DOHH2 (cell line): ENCODE results near the gene PLA2G4A.

ENCODE experiments used
- H3F3A ChIP-seq: fragments of 200-600 bp; sonication (generic), shearing (Covaris generic); 2 replicates; pipeline ENCODE4 v1.6.0; 2016; ENCODE audit warnings: antibody characterized with exemption, mild to moderate bottlenecking; ENCODE audit not compliant: control insufficient read depth, insufficient read depth
- H3K27ac ChIP-seq: fragments of 200-600 bp; sonication (generic); 2 replicates; pipeline ENCODE4 v1.5.1; 2014; ENCODE audit warnings: low read depth, mild to moderate bottlenecking, low read length, moderate library complexity
- H3K27me3 ChIP-seq: fragments of 200-600 bp; sonication (generic); 2 replicates; pipeline ENCODE4 v1.6.1; 2014; ENCODE audit warnings: mild to moderate bottlenecking, low read length, mixed read lengths; ENCODE audit not compliant: control insufficient read depth
- H3K36me3 ChIP-seq: fragments of 200-600 bp; sonication (generic); 2 replicates; pipeline ENCODE4 v1.6.1; 2014; ENCODE audit warnings: mild to moderate bottlenecking, low read length, moderate library complexity, mixed read lengths; ENCODE audit not compliant: control insufficient read depth
- H3K4me1 ChIP-seq: fragments of 200-600 bp; sonication (generic); 2 replicates; pipeline ENCODE4 v1.6.1; 2014; ENCODE audit warnings: mild to moderate bottlenecking, low read length, mixed read lengths; ENCODE audit not compliant: control insufficient read depth
- H3K4me2 ChIP-seq: fragments of 200-600 bp; sonication (generic); 2 replicates; pipeline ENCODE4 v1.6.0; 2014; ENCODE audit warnings: mild to moderate bottlenecking, low read length, moderate library complexity
- H3K4me3 ChIP-seq: fragments of 200-600 bp; sonication (generic); 2 replicates; pipeline ENCODE4 v1.5.1; 2014; ENCODE audit warnings: mild to moderate bottlenecking, low read length, mixed read lengths
- H3K79me2 ChIP-seq: fragments of 200-600 bp; sonication (generic); 2 replicates; pipeline ENCODE4 v1.6.1; 2014; ENCODE audit warnings: mild to moderate bottlenecking, low read length, mixed read lengths; ENCODE audit not compliant: control insufficient read depth
- H3K9me2 ChIP-seq: fragments of 200-600 bp; sonication (generic); replicated peaks from 2 replicates; pipeline ENCODE4 v1.6.1; 2014; ENCODE audit warnings: mild to moderate bottlenecking, low read length, mixed read lengths; ENCODE audit not compliant: control insufficient read depth
- H3K9me3 ChIP-seq: fragments of 200-600 bp; sonication (generic); 2 replicates; pipeline ENCODE4 v1.6.1; 2014; ENCODE audit warnings: antibody characterized with exemption, low read length, mixed read lengths; ENCODE audit not compliant: control insufficient read depth, insufficient read depth
- H4K20me1 ChIP-seq: fragments of 200-600 bp; sonication (generic); 2 replicates; pipeline ENCODE4 v1.6.0; 2014; ENCODE audit warnings: low read depth, mild to moderate bottlenecking, antibody characterized with exemption, low read length, moderate library complexity; ENCODE audit not compliant: control insufficient read depth, insufficient read depth
- CTCF ChIP-seq: fragments of 200-600 bp; sonication (generic); IDR thresholded peaks from one replicate; pipeline ENCODE4 v1.5.1; 2014; ENCODE audit warnings: antibody characterized with exemption, mild to moderate bottlenecking, low read depth, low read length; ENCODE audit not compliant: poor library complexity, severe bottlenecking
- EZH2phosphoT487 ChIP-seq: fragments of 200-600 bp; sonication (generic); IDR thresholded peaks from 2 replicates; pipeline ENCODE4 v1.6.1; 2017; ENCODE audit warnings: borderline replicate concordance, mild to moderate bottlenecking, antibody characterized with exemption, low read length, moderate library complexity, mixed read lengths

The PLA2G4A gene

GRCh38 chr1:186799689-186800054, 29.1 kb upstream of the PLA2G4A start:
- Histone ChIP-seq H3K79me2 (no peaks in the 10 kb centered on the region), H3K4me2 (no peak overlapping the region), H3K9me2 (no peaks in the 10 kb centered on the region), H3K36me3 (no peaks in the 10 kb centered on the region), H3K27ac (no peak overlapping the region), H3K4me1 (no peaks in the 10 kb centered on the region), H3F3A (no peaks in the 10 kb centered on the region), H4K20me1 (no peaks in the 10 kb centered on the region), H3K9me3 (no peaks in the 10 kb centered on the region), H3K4me3 (no peak overlapping the region), H3K27me3 (no peaks in the 10 kb centered on the region)
- no peak for TF ChIP-seq CTCF
- TF ChIP-seq EZH2phosphoT487, result no peak

GRCh38 chr1:186802388-186802787, 26.4 kb upstream of the PLA2G4A start:
- Histone ChIP-seq H3K4me2 (no peak overlapping the region), H3K9me3 (no peaks in the 10 kb centered on the region), H3K27me3 (no peaks in the 10 kb centered on the region), H3K4me3 (no peak overlapping the region), H3K36me3 (no peaks in the 10 kb centered on the region), H3K79me2 (no peaks in the 10 kb centered on the region), H3K4me1 (no peaks in the 10 kb centered on the region), H3K27ac (no peak overlapping the region), H3K9me2 (no peaks in the 10 kb centered on the region), H4K20me1 (no peaks in the 10 kb centered on the region), H3F3A (no peaks in the 10 kb centered on the region)
- TF ChIP-seq EZH2phosphoT487, result no peak
- TF ChIP-seq CTCF, result no peak

- Histone ChIP-seq H3K4me2 (no peak overlapping the region), H3K27me3 (no peaks in the 10 kb centered on the region), H3K4me1 (no peaks in the 10 kb centered on the region), H4K20me1 (no peaks in the 10 kb centered on the region), H3K36me3 (no peaks in the 10 kb centered on the region), H3K9me2 (no peaks in the 10 kb centered on the region), H3K9me3 (no peaks in the 10 kb centered on the region), H3F3A (no peaks in the 10 kb centered on the region), H3K79me2 (no peaks in the 10 kb centered on the region), H3K27ac (no peak overlapping the region), H3K4me3 (no peak overlapping the region)
- TF ChIP-seq EZH2phosphoT487, result no peak
- no peak for TF ChIP-seq CTCF
These were observed 24.1 kb upstream of the PLA2G4A start for GRCh38 chr1:186804679-186805078.

- TF ChIP-seq EZH2phosphoT487 (no peak), CTCF (no peak)
- no peaks in the 10 kb centered on the region for H3K4me1 ChIP-seq
These were observed 22.3 kb upstream of the PLA2G4A start for GRCh38 chr1:186806477-186806876.

More at GRCh38 chr1:186806477-186806876, 22.3 kb upstream of the PLA2G4A start:
- no peak overlapping the region for H3K27ac ChIP-seq
- H3K79me2 ChIP-seq, result no peaks in the 10 kb centered on the region
- no peaks in the 10 kb centered on the region for H3K36me3 ChIP-seq
- H3F3A ChIP-seq, result no peaks in the 10 kb centered on the region
- no peak overlapping the region for H3K4me3 ChIP-seq
- no peak overlapping the region for H3K4me2 ChIP-seq
- no peaks in the 10 kb centered on the region for H4K20me1 ChIP-seq
- no peaks in the 10 kb centered on the region for H3K27me3 ChIP-seq
- no peaks in the 10 kb centered on the region for H3K9me3 ChIP-seq
- H3K9me2 ChIP-seq, result no peaks in the 10 kb centered on the region
